Activated CD4-positive, alpha-beta T cell treated with anti-CD3 and anti-CD28 coated beads for 24 hours (primary cell): ENCODE data around the gene SMIM41.

Experiments
- DNase-seq, 2 donors: peaks; one replicate each; pipeline ENCODE4 v3.0.0-alpha.2; 2020; ENCODE audit warnings: low read depth in 2 of 2

SMIM41 gene

GRCh38 chr12:52063082-52063924 is 16.2 kb upstream of the SMIM41 start:
- no peak for DNase-seq

DNA sequence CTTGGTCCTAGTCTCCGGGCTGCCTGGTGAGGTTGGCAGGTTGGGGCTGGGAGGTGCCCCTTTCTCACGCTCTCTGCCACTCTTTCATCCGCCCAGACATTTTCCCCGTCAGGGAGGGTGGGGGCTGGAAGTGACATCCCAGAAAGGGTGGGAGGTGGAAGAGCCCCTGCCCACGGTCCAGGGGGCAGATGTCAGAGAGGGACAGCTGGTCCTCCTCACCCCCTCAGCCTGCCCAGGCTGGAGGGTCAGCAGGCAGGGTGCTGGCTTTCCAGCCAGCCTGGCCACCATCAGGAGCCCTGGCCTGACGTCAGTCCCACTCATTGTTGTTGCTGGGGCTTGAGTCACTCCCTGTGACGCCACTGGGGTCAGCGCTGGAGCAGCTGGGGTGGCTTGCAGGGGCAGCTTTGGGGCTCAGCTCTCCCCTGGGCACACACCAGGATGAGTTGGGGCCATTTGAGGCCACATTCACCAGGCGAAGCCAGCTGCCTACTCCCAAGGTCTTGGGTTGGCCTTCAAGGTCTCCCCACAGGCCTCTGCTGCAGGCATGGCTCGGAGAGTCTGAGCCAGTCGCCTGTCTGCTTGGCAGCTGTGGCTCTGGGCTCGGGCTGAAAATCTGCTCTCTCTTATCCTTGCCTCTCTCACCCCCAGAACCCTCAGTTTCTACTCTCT is 15.4 kb upstream of the SMIM41 start:
- DNase-seq = no peak

DNA sequence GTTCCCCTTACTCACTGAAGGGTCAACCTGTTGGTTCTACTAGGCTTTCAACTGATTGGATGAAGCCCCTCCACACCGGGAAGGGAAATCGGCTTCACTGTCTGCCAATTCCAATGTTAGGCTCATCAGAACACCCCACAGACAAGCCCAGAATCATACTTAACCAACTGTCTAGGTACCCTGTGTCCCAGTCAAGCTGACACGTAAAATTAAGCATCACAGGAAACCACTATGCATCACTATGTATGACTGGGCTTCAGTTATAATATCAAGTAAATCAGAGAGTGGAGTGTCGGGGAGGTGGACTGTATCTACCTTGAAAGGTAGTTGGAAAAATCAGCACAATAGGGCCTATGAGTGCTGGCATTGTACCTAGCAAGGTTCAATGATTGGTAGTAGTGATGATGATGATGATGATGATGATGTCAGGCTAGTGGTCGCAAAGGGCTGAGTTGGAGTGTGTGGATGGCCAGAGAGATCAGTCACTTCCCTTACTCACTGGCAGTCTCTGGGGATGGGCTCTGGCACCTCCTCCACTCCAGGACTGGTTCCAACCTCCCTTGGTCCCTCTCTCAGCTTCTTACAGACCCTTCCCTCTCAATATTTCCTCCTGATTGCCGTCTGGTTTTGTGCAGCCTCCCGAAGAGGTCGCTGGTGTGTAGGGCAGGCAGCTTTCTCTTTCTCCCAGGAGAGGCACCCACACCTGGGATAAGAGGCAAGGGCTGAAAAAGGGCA is 13.0 kb upstream of the SMIM41 start:
- DNase-seq = no peak

DNA sequence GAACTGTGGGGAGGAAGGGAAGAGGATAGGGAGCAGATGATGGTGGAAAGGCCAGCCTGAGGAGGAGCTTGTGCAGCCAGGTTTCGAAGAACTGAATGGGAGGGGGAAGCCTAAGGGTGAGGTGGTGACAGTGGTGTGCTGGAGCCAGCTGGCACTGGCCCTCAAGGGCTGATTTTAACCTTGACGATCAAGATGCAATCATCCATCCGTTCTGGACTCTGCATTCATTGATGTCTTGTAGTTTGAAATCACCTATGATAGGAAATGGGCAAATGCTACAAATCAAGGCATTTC is 12.5 kb upstream of the SMIM41 start:
- DNase-seq = no peak

DNA sequence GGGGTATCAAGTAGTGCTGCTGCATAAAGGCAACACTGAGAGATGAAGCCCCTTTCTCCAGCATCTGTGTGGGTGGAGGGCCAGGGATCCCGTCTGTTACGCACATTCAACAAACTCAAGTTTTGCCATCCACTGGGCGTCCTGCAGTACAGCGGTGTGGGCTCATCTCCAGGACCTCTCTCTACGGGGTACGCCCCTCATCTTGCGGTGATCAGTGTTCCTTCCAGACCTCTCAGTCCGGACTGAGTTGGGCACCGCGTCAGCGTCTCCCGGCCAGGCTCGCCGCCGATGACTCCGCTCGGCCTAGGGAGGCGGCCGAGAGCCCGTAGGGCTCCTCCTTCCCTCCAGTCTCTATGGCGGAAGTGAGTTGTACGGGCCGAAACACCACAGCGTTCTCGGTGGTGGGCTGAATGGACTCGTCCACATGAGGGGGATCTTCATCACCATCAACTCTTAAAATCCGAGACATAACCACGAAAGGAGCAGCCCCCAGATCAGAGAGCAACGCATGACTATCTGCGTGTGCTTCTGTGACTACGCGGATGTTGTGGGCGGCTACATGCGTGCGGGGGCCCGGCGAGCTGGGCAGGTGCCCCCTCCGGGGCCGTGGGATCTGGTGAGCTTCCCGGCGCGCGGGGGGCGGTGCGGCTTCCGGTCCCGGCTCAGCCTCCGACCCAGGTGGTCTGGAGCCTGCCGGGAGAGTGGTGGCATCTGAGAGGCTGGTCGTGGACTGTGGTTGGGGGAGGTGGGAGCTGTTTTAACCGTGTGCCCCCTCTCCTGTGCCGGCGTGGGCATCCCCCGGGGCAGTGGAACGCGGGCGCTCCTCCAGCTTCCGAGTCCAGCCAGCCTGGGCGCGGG is 9.9 kb upstream of the SMIM41 start, which contains the start of gene ATG101:
ATG101 (plus strand) TSS at position 652 of the 858 bp plus-strand sequence. CDS start 3,673 bp downstream, outside the sequence.
- peak; percentile 70 to 73 for DNase-seq

- no peak for DNase-seq
Observed at GRCh38 chr12:52070185-52070925, 9.1 kb upstream of the SMIM41 start.

DNA sequence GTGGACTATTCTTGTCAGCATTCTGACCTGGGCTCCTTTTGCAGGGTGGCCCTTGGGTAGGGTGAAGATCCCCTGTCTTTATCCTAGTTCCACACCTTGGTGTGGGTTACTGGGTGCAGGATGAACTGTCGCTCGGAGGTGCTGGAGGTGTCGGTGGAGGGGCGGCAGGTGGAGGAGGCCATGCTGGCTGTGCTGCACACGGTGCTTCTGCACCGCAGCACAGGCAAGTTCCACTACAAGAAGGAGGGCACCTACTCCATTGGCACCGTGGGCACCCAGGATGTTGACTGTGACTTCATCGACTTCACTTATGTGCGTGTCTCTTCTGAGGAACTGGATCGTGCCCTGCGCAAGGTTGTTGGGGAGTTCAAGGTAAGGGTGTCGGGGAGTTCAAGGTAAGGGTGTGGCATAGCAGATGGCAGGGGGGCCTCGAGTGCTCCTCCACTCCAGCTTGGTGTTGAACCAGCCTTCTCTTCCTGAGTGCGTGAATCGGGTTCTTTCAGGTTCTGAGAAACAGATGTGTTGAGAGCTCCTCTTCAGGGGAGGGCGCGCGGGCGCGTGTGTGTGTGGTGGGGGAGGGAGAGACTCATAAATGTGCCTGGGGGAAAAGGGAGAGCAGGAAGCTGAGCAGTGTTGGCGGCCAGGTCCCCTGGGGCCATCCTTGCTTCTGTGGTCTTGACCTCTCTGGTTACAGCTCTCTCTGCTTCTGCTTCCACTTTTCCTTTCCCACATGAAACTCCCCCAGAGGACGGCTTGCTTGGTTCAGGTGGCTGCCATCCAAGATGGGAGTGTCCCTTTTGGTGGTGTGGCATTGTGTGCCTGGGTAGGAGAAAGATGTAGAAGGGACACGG is 5.7 kb upstream of the SMIM41 start:
- no peak for DNase-seq

DNA sequence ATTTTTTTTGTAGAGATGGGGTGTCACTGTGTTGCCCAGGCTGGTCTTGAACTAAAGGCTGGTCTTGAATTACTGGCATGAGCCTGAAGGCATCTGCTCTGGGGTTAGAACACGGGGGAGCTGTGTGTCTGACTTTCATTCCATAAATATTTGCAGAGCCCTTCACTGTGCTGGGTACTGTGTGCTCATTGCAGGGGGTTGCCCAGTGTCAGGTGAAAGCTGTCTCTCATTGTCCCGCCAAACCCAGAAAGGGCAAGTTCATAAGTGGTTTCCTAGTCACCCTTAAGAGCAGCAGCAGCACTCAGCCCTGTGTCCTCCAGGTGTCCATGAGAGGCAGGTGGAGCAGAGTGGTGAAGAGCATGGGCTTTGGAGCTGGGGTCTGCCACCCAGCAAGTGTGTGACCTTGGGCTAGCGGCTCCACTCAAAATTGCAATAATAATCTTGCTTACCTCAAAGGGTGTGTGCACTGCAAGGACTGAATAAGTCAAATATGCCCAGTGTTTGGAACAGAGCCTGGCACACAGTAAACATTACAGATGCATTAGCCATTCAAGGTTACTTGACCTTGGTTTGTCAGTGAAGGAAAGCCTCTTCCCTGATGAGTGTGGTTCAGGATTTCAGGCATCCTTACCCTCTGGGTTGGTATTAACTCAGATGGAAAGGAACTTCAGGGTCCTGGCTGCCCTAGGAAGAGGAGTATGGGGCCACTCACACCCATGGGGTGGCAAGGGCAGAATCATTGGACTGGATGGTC is 4.4 kb upstream of the SMIM41 start:
- no peak for DNase-seq

DNA sequence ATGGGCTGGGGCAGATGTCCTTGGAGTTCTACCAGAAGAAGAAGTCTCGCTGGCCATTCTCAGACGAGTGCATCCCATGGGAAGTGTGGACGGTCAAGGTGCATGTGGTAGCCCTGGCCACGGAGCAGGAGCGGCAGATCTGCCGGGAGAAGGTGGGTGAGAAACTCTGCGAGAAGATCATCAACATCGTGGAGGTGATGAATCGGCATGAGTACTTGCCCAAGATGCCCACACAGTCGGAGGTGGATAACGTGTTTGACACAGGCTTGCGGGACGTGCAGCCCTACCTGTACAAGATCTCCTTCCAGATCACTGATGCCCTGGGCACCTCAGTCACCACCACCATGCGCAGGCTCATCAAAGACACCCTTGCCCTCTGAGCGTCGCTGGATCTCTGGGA is 2.7 kb upstream of the SMIM41 start:
- DNase-seq = no peak

DNA sequence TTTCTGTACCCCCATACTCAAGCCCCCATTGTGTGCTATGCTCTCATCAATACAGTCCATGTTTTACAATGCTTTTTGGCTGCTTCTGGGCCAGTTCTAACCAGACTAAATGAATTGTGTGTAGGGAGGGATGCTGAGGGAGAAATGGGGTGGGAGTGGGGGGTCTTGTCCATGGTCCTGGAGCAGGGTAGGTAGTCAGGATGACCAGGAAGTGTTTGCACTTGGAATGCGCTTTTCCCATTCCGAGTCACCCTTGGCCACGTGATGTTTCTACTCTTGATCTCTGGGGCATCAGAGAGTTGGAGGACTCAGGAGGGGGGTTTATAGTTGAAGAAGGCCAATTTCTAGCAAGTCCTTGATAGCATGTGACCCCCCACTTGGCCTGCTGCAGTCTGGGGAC is 1.2 kb upstream of the SMIM41 start:
- DNase-seq = no peak

DNA sequence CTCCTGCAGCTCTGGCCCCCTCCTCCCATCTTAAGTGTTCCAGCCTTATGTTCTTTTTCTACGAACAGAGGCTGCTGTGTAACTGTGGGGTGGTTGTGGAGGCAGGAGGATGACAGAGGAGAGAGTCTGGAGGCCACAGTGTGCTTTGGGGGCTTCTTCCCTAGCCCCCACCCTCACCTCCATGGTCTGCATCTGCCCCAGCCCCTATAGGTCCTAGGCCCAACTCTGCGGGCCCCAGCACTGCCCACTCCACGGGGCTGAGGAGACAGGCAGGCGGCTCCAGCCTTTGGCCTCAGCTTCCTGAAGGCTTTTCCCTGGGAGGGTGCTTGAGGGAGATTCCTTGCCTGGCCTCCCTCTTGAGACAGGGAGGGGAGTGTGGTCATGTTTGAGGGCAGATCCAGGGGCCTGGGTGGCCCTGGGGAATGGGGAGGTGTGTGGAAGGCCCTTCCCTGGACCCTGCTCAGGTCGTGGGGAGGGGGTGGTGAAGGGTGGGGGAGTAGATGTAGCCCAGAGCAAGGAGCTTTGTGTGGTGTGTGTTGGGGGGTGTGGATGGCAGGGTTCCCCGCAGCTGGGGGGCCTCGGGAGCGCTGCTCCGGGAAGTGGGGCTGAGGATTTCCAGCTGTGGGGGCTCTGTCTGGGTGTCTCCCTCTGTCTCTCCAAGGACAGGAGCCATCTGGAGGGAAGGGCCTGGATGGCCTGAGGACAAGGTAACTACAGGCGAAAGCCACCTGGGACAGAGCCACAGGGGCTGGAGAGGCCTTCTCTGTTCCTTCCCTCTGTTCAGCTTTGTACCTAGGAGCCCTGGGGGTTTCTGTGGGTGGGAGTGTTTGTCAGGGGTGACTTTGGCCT is 1.1 kb downstream of the SMIM41 start:
- DNase-seq = no peak

DNA sequence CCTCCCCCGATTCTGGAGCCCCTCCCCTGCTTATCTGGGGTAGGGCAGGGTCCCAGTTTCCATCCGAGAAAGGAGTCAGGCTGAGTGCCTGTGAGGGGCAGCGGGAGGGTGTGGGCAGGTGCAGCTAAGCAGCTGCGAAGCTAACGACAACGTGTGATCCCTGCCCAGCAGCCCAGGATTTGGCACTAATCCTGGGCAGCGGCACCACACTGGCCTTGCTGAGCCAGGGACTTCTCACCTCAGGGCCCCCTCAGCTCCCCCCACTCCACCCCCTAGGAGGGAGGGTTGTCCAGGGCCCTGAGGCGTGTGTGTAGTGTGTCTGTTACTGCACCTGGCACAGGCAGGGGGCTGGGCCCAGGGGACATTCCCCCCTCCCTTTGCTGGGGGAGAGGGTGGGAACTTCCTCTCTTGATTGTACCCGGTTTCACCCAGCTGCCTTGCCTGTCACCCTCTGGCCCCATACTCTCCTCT is 1.8 kb downstream of the SMIM41 start:
- DNase-seq = no peak

DNA sequence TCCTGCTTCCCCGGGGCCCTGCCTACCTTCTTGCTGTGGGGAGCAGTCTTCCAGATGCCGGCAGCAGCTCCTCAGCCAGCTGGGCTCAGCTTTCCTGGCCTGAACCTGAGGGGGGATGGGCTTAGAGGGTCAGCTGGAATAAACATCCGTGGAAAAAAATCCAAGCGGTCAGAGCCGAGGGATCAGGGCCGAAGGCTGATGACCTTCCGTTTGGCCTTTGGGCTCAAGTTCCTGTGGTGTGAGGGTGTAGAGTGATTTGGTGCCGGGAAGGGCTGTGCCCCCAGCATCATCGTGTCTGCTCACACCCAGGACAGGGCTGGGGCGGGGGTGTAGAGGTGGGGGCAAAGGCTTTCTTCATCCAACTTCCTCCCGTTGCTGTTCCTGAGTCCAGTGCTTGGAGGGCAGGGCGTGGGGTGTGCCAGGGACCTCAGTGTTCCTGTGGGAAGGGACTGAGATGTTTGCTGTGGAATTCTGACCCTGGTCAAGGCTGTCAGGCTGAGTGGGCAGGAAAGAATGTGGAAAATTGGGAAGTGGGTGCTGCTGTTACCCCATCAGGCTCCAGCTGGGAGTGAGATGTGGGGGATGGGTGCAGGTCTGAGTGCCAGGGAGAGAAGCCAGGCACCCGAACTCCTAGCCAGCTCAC is 2.6 kb downstream of the SMIM41 start:
- no peak for DNase-seq

DNA sequence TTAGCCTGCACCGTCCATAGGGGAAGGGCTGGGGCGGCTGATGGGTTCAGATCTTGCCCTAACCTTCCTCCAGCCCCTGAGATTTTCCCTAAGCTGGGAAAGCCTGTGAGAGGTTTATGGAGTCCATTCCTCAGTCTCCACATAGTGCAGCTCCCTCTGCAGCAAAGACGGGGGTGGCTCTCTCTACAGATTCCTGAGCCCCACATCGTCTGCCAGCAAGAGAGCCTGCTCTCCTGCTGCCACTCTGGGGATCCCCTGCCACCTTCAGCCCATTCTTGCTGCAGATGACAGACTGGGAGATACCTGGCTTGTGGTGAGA is 3.1 kb downstream of the SMIM41 start:
- no peak for DNase-seq

DNA sequence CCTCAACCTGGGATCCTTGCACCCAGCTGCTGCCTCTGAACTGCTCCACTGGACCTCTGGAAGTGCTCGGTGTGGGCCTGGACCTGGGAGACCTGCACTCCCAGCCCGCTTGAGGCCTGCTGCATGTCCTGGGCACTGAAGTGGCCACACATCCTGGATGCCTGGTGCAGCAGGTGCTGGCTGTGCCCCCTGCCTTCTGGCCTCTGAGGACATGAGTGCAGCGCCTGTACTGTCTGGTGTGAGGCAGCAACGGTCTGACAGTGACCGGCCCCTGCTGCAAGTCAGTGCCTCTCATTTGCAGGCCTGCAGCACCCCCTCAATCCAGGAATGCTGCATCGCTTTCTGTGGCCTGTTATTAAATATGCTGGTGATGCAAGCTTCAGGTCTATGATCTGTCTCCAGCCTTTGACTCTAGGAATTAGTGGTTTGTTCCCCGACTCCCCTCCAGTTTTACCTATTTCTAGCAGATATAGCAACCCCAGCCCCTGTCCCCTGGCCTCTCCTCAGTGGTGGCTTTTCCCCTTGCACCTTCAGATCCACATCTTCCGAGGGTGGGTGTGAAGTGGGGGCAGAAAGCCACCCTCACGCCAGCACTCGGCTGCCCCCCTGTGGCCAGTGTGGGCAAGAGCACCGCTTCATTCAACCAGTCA is 3.6 kb downstream of the SMIM41 start:
- DNase-seq = peak; percentile 50 to 56

DNA sequence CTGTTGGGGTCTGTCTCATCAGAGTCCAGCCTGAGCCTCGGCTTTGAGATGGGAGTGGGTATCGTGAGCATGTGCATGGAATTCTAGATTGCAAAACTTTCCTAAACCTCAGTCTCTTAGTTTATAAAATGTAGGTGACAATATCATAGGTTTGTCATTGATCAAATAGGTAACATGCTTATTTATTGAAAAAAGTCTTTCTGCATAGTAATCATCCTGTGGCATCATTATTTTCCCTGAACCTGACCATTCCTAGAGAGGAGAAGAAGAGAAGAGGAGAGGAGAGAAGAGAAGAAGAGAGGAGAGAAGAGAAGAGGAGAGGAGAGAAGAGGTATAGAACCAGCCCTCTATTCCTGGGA is 4.1 kb downstream of the SMIM41 start:
- DNase-seq = no peak

DNA sequence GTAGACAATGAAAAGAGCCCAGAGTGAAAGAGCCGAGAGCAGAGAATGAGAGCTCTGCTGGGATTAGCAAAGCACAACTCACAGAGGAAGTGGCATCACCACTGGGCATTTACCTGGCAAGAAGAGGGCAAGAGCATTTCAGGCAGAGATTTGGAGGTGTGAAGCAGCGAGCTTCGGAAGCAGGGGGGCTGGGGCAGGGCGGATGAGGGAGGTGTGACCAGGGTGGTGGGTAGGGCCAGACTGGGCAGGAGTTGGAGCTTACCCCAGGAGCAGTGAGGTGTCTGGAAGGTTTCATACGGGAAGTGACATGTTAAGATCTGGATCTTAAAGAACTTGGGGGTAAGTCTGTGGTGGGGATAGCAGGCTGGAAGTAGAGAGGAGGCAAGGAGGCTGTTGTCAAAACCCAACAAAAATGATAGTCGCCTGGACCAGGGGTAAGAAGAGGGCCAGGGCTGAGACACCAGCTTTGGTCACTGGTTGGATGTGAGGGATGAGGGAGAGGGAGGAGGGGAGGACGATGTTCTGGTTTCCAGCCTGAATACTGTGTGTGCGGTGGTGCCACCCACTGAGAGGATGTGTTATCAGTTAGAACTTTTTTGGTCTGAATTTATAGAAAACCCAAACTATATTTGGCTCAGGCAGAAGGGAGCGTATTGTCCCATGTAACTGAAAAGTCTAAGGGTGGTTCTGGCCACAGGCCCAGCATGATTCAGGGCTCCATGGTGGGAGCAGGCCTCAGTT is 5.2 kb downstream of the SMIM41 start:
- no peak for DNase-seq
